CD4-positive, CD25-positive, alpha-beta regulatory T cell (primary cell): ENCODE measurements around the gene SMPDL3A. TPM values are rescaled to one million over a fixed set of nuclear protein-coding genes. Genes with fewer than 3 reads are reported as not detected.

ENCODE experiments used
- ATAC-seq, 2 donors: fragments of 150-1000 bp; cut with Tn5 transposase; one replicate each; pipeline ENCODE4 v1.10.0; 2021; ENCODE audit warnings: low read depth in 2 of 2, moderate number of reproducible peaks in 2 of 2, moderate library complexity in 1 of 2
- DNase-seq, 3 donors: peaks; one replicate each; pipeline versions ENCODE4 v3.0.0 to v3.0.0-alpha.2; 2012 to 2022; ENCODE audit warnings: mixed read lengths in 1 of 3
- H3K27ac ChIP-seq: one replicate; pipeline ENCODE4 v1.7.0; 2013; ENCODE audit warnings: mild to moderate bottlenecking, low read length; ENCODE audit not compliant: insufficient read depth, poor library complexity, severe bottlenecking
- H3K27me3 ChIP-seq: one replicate; pipeline ENCODE4 v1.7.0; 2013; ENCODE audit warnings: low read length; ENCODE audit not compliant: control insufficient read depth, insufficient read depth
- H3K36me3 ChIP-seq: one replicate; pipeline ENCODE4 v1.7.0; 2013; ENCODE audit warnings: mild to moderate bottlenecking, low read length, moderate library complexity; ENCODE audit not compliant: control insufficient read depth, insufficient read depth
- H3K4me1 ChIP-seq: 2 replicates; pipeline ENCODE4 v1.7.0; 2013; ENCODE audit warnings: mild to moderate bottlenecking, low read length; ENCODE audit not compliant: insufficient read depth, control insufficient read depth, poor library complexity, severe bottlenecking
- H3K4me3 ChIP-seq: one replicate; pipeline ENCODE4 v1.7.0; 2013; ENCODE audit warnings: low read depth, mild to moderate bottlenecking, low read length, moderate library complexity
- H3K9me3 ChIP-seq, 2 experiments: 1 replicate in 1 of 2; 2 replicates in 1 of 2; pipeline ENCODE4 v1.7.0; 2013; ENCODE audit warnings: low read length in 2 of 2, mild to moderate bottlenecking in 1 of 2, moderate library complexity in 1 of 2; ENCODE audit not compliant: control insufficient read depth in 2 of 2
- H3K27ac Mint-ChIP-seq, 3 donors: one replicate each; pipeline ENCODE4 v1.8.0; 2020 to 2022; ENCODE audit warnings: mild to moderate bottlenecking in 3 of 3, mixed read lengths in 3 of 3, moderate library complexity in 2 of 3
- H3K27me3 Mint-ChIP-seq: one replicate; pipeline ENCODE4 v1.8.0; 2022; ENCODE audit warnings: mild to moderate bottlenecking, mixed read lengths
- H3K36me3 Mint-ChIP-seq: one replicate; pipeline ENCODE4 v1.8.0; 2020; ENCODE audit warnings: mixed read lengths
- H3K4me1 Mint-ChIP-seq, 4 donors: one replicate each; pipeline ENCODE4 v1.8.0; 2020 to 2022; ENCODE audit warnings: mixed read lengths in 4 of 4, mild to moderate bottlenecking in 1 of 4
- H3K4me3 Mint-ChIP-seq, 4 donors: one replicate each; pipeline ENCODE4 v1.8.0; 2020 to 2022; ENCODE audit warnings: mild to moderate bottlenecking in 4 of 4, mixed read lengths in 4 of 4, moderate library complexity in 3 of 4
- H3K9me3 Mint-ChIP-seq, 7 donors: one replicate each; pipeline ENCODE4 v1.8.0; 2020 to 2022; ENCODE audit warnings: mixed read lengths in 7 of 7, mild to moderate bottlenecking in 3 of 7, moderate library complexity in 2 of 7
- polyA plus RNA-seq, 4 donors: library from polyadenylated mRNA; unstranded; fragments of 300-500 nt; fragmentation: Illumina TruSeq; gene quantifications; one replicate each; pipeline ENCODE4 v1.2.3, GENCODE V29; 2021
- total RNA-seq: library from RNA; stranded (reverse); gene quantifications from one replicate; pipeline ENCODE4 v1.2.3, GENCODE V29; 2022

The SMPDL3A gene
- total and polyA plus RNA-seq, 5 donors from 2014 or later, result 0.22 TPM; not detected in 4

DNA sequence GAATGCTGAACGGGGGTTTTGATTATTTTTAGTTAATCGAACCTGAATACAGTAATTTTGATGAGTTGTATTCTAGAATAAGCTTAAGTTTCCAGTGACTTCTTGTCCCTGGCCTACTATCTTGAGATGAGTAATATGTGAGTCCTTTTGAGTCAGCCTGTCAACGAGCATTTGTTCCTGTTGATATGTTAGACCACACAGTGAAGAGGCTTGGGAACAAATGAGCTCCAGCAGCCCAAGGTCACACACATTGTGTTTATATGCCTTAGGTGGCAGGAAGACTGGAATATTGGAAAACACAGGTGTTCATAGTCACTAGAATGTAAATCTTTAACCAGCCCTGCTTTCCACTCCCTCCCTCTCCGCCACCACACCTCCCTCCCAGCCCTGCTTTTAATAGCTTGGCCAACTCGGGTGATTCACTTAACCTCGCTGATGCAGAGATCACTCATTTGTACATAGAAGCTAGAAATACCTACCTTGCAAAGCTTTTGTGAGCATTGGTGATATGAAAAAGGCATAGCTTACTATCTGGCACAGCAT, 9.1 kb downstream of the SMPDL3A start:
- no peaks in the 10 kb centered on the region for H3K27me3 Mint-ChIP-seq
- no peaks in the 10 kb centered on the region for H3K4me1 Mint-ChIP-seq
- DNase-seq, result peak in 1 of 3 donors; percentile 8
- no peaks in the 10 kb centered on the region for H3K4me1 ChIP-seq
- H3K4me3 ChIP-seq, result no peak overlapping the region
- no peaks in the 10 kb centered on the region for H3K36me3 Mint-ChIP-seq
- no peaks in the 10 kb centered on the region for H3K27me3 ChIP-seq
- H3K9me3 ChIP-seq, result no peaks in the 10 kb centered on the region
- peaks cover 0 to 5% (median 0%) of the 10 kb centered on the region in 7 donors for H3K9me3 Mint-ChIP-seq
- no peak for ATAC-seq
- no peak overlapping the region for H3K27ac Mint-ChIP-seq
- no peak overlapping the region for H3K27ac ChIP-seq
- no peak overlapping the region for H3K4me3 Mint-ChIP-seq
- H3K36me3 ChIP-seq, result no peaks in the 10 kb centered on the region

DNA sequence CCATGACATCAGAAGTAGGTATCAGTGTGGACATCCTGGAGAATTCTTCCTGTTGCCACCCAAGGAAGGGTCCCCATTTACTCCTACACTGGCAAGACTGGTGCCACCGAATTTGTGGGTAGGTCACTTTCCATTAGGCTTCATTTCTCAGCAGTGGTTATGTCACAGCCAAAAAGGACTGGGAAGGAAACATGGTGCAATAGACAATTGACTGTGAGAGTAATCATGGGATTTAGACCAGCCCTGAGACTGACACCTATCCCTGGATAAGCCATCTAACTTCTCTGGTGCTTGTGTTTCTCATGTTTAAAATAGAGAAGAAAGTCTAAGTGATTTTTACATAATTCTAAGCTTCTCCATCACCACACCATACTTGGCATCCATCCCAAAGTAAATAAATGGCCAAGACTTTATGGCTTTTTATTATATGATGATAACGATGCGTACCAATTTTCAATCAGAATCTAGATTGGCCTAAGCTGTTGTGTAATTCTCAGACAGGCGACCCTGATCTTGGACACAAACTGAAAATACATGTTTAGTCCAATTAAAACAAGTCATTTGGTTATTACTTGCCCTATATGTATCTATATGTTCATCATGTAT, 10.2 kb downstream of the SMPDL3A start:
- Histone ChIP-seq H3K27me3 (no peaks in the 10 kb centered on the region), H3K4me3 (no peak overlapping the region), H3K4me1 (no peaks in the 10 kb centered on the region), H3K36me3 (no peaks in the 10 kb centered on the region), H3K27ac (no peak overlapping the region), H3K9me3 (no peaks in the 10 kb centered on the region)
- Mint-ChIP-seq H3K4me1 (no peaks in the 10 kb centered on the region), H3K9me3 (peaks cover 0 to 5% (median 0%) of the 10 kb centered on the region in 7 donors), H3K27ac (no peak overlapping the region), H3K36me3 (no peaks in the 10 kb centered on the region), H3K27me3 (no peaks in the 10 kb centered on the region), H3K4me3 (no peak overlapping the region)
- no peak for ATAC-seq
- no peak for DNase-seq

DNA sequence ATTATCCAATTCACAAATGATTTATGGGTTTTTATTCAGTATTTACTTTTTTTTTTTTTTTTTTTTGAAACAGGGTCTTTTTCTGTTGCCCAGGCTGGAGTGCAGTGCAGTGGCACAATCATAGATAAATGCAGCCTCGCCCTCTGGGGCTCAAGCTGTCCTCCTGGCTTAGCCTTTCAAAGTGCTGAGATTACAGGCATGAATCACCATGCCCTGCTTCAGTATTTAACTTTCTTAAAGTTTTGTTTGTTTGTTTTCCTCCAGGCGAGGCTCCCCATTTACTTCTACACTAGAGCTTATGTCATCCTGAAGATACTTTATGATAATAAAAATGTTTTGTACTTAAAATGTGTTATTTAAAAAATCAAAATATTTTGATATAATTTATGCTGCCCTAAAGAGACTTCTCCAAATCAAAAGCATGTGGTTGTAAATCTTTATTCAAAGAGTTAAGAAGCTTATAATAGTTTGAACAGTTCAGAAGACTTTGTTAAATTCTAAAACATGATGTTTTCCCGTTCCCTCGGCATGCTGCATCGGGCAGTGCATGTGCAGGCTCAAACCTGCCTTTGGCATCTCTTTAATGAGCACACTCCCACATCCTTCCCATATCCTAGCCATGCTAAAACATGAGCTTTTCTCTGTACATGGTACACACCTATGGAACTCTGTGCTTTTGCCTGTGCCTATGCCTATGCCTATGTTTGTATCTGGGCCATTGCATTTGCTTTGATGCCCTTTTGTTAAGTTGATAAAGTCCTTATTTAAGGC, 11.0 kb downstream of the SMPDL3A start:
- no peaks in the 10 kb centered on the region for H3K36me3 ChIP-seq

DNA sequence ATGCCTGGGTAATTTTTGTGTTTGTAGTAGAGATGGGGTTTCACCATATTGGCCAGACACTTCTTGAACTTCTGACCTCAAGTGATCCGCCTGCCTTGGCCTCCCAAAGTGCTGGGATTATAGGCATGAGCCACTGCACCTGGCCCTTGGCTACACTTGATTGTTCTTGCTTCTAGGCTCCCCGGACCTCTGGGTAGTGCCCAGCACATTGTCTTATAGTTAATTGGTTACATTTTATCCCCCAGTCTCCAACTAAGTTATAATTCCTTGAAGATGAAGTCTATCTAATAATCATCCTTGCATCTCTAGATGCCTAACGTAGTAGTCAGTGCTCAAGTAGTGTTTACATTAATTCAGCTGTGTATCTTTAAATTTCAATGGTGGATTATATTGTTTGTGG, 11.8 kb downstream of the SMPDL3A start:
- Histone ChIP-seq H3K9me3 (no peaks in the 10 kb centered on the region), H3K4me1 (no peaks in the 10 kb centered on the region), H3K36me3 (no peaks in the 10 kb centered on the region), H3K27ac (no peak overlapping the region), H3K27me3 (no peaks in the 10 kb centered on the region), H3K4me3 (no peak overlapping the region)
- Mint-ChIP-seq H3K9me3 (peaks cover 0 to 5% (median 0%) of the 10 kb centered on the region in 7 donors), H3K27me3 (no peaks in the 10 kb centered on the region), H3K27ac (no peak overlapping the region), H3K36me3 (no peaks in the 10 kb centered on the region), H3K4me3 (no peak overlapping the region), H3K4me1 (no peaks in the 10 kb centered on the region)
- DNase-seq, result no peak
- no peak for ATAC-seq

More for the DNA sequence above, 11.0 kb downstream of the SMPDL3A start:
- Histone ChIP-seq H3K27me3 (no peaks in the 10 kb centered on the region), H3K4me1 (no peaks in the 10 kb centered on the region), H3K4me3 (no peak overlapping the region), H3K27ac (no peak overlapping the region), H3K9me3 (no peaks in the 10 kb centered on the region)
- Mint-ChIP-seq H3K4me1 (no peaks in the 10 kb centered on the region), H3K27me3 (no peaks in the 10 kb centered on the region), H3K9me3 (peaks cover 0 to 5% (median 0%) of the 10 kb centered on the region in 7 donors), H3K36me3 (no peaks in the 10 kb centered on the region), H3K4me3 (no peak overlapping the region), H3K27ac (no peak overlapping the region)
- DNase-seq (no peak), ATAC-seq (no peak)

DNA sequence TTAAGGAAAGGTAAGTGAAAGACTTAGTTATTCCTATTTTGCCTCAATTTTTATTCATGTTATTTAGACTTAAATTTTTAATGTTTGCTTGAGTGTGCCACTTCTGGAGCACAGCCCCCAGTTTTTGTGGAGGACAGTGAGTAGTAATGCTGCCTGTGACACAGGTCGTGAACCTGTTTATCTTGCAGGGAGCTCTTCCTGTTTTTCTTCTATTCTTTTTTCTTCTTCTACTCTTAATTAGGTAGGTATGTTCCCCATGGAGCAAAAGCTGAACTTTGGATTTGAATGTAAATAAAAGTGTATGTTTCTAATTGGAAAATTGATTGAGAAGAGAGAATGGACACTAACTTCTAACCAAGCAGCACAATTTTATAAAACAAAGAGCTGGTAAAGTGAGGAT, 12.3 kb downstream of the SMPDL3A start:
- Mint-ChIP-seq H3K27me3 (no peaks in the 10 kb centered on the region), H3K9me3 (peaks cover 0 to 5% (median 0%) of the 10 kb centered on the region in 7 donors), H3K4me3 (no peak overlapping the region), H3K4me1 (no peaks in the 10 kb centered on the region), H3K36me3 (no peaks in the 10 kb centered on the region), H3K27ac (no peak overlapping the region)
- Histone ChIP-seq H3K9me3 (no peaks in the 10 kb centered on the region), H3K4me3 (no peak overlapping the region), H3K4me1 (no peaks in the 10 kb centered on the region), H3K36me3 (no peaks in the 10 kb centered on the region), H3K27me3 (no peaks in the 10 kb centered on the region), H3K27ac (no peak overlapping the region)
- ATAC-seq (no peak), DNase-seq (no peak)

DNA sequence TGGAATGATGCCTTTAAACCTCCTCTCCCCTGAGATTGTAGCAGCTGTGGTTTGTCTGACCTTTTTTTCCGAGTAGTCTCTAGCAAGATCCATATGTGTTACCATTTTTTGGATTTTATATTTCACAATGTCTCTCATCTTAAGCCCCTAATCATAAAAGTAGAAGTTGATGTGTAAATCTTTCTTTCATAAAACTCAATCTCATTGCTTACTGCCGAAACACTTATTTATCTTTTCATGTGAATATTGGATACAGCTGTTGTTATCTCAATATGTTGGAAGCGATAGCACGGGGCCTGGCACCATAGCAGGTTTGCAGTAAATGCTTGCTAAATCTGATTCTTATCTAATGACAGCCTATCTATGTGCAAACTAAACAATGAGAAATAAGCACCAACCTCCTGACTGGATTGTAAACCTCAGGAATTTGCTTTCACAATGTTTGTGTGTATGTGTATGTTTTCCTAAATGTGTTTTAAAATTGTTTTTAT, 14.2 kb downstream of the SMPDL3A start:
- Histone ChIP-seq H3K36me3 (no peaks in the 10 kb centered on the region), H3K27me3 (no peaks in the 10 kb centered on the region), H3K27ac (no peak overlapping the region), H3K9me3 (no peaks in the 10 kb centered on the region), H3K4me3 (no peak overlapping the region), H3K4me1 (no peaks in the 10 kb centered on the region)
- Mint-ChIP-seq H3K9me3 (peaks cover 0 to 3% (median 0%) of the 10 kb centered on the region in 7 donors), H3K27me3 (no peaks in the 10 kb centered on the region), H3K36me3 (no peaks in the 10 kb centered on the region), H3K27ac (no peak overlapping the region), H3K4me1 (no peaks in the 10 kb centered on the region), H3K4me3 (no peak overlapping the region)
- no peak for ATAC-seq
- no peak for DNase-seq

DNA sequence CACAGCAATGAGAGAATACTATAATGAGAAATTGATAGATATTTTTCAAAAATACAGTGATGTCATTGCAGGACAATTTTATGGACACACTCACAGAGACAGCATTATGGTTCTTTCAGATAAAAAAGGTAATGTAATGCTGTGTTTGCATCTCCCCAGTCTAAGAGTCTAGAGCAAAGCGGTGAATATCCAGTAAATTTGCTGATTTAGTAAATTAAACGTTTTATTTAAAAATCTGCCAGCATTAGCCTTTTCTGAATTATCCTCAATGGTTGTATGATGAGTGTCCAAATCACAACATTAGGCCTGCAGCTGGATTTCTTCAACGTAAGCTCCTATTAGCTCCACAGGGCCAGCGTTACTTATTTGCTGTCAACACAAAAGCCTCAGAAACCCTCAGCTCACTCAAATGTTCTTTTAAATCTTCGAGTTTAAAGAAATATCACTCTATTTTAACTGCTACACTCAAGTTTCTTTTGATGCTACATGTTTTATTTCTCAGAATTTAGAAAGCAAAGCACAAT, 16.0 kb downstream of the SMPDL3A start:
- Histone ChIP-seq H3K27me3 (no peaks in the 10 kb centered on the region), H3K4me1 (no peaks in the 10 kb centered on the region), H3K36me3 (no peaks in the 10 kb centered on the region), H3K27ac (no peak overlapping the region), H3K4me3 (no peak overlapping the region), H3K9me3 (no peaks in the 10 kb centered on the region)
- Mint-ChIP-seq H3K27me3 (no peaks in the 10 kb centered on the region), H3K36me3 (no peaks in the 10 kb centered on the region), H3K9me3 (peaks cover 0 to 3% (median 0%) of the 10 kb centered on the region in 7 donors), H3K4me1 (no peaks in the 10 kb centered on the region), H3K27ac (no peak overlapping the region), H3K4me3 (no peak overlapping the region)
- DNase-seq (no peak), ATAC-seq (no peak)
